B cell (primary cell): ENCODE results near the gene CEP112.

Experiments
- CTCF ChIP-seq: fragments of 200-600 bp; IDR thresholded peaks from one replicate; pipeline ENCODE4 v1.8.0; 2022; ENCODE audit warnings: antibody characterized with exemption, mild to moderate bottlenecking
- EZH2 ChIP-seq: IDR thresholded peaks from 2 replicates; pipeline ENCODE4 v1.6.1; 2012; ENCODE audit warnings: borderline replicate concordance, low read depth, mild to moderate bottlenecking, moderate library complexity, low read length; ENCODE audit not compliant: insufficient read depth, poor library complexity, severe bottlenecking

DNA sequence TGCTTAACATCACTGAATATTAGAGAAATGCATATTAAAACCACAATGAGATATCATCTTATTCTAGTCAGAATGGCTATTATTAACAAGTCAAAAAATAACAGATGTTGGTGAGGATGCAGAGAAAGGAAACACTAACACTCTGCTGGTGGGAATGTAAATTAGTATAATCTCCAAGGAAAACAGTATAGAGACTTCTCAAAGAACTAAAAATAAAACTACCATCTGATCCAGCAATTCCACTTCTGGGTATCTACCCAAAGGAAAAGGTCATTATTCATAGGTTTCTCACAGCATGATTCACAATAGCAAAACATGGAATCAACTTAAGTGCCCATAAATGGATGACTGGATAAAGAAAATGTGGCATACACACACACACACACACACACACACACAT is 166.4 kb downstream of the CEP112 start:
- TF ChIP-seq CTCF (no peak), EZH2 (no peak)
